Measurements from ENCODE around the gene KHNYN.

Gene KHNYN

GRCh38 chr14:24432259-24433131 lies 2.7 kb downstream of the KHNYN start:
- H4K20me1 ChIP-seq (ENCODE audit: insufficient read depth, low read length), result peaks cover 27% of the 10 kb centered on the region
- H3K4me3 ChIP-seq (ENCODE audit: low read depth in 1 of 2, low read length in 2 of 2), result no peak overlapping the region
- H3K27ac ChIP-seq (ENCODE audit: low read length), result no peak overlapping the region
- no peaks in the 10 kb centered on the region for H3K27me3 ChIP-seq (ENCODE audit: insufficient read depth, low read length, poor library complexity)
- ATAC-seq (ENCODE audit: insufficient read depth, low read depth) (no peak), DNase-seq (no peak)
- H2AFZ ChIP-seq (ENCODE audit: low read depth, low read length), result no peak overlapping the region
- H3K36me3 ChIP-seq (ENCODE audit: insufficient read depth, low read length), result peaks cover 62% of the 10 kb centered on the region
- no peak overlapping the region for H3K9ac ChIP-seq (ENCODE audit: low read depth, low read length)
- H3K9me3 ChIP-seq (ENCODE audit: insufficient read depth, low read length, severe bottlenecking), result no peaks in the 10 kb centered on the region
- TF ChIP-seq EZH2 (IDR thresholded peaks at IDR 0.05; ENCODE audit: borderline replicate concordance, low read depth, low read length, severe bottlenecking) (no peak), CTCF (IDR thresholded peaks at IDR 0.05; ENCODE audit: borderline replicate concordance, extremely low read depth, low read length, poor library complexity, severe bottlenecking) (no peak)
- peak overlapping the region; percentile 97; the same call in 1 of the 2 replicates for H3K4me2 ChIP-seq (ENCODE audit: insufficient read depth, low read length)
- H3K79me2 ChIP-seq (ENCODE audit: insufficient read depth, low read length), result peaks cover 28% of the 10 kb centered on the region
- peaks cover 49% of the 10 kb centered on the region for H3K4me1 ChIP-seq (ENCODE audit: insufficient read depth, low read length)

- TF ChIP-seq CTCF (IDR thresholded peaks at IDR 0.05; ENCODE audit: borderline replicate concordance, extremely low read depth, low read length, poor library complexity, severe bottlenecking) (no peak), EZH2 (IDR thresholded peaks at IDR 0.05; ENCODE audit: borderline replicate concordance, low read depth, low read length, severe bottlenecking) (no peak)
Measured at GRCh38 chr14:24434036-24434435, 4.3 kb downstream of the KHNYN start.

GRCh38 chr14:24434676-24435075 lies 4.9 kb downstream of the KHNYN start:
- H3K9ac ChIP-seq (ENCODE audit: low read depth, low read length), result no peak overlapping the region
- no peak for TF ChIP-seq EZH2 (IDR thresholded peaks at IDR 0.05; ENCODE audit: borderline replicate concordance, low read depth, low read length, severe bottlenecking)
- TF ChIP-seq CTCF (IDR thresholded peaks at IDR 0.05; ENCODE audit: borderline replicate concordance, extremely low read depth, low read length, poor library complexity, severe bottlenecking), result no peak
- H3K9me3 ChIP-seq (ENCODE audit: insufficient read depth, low read length, severe bottlenecking), result no peaks in the 10 kb centered on the region
- no peak overlapping the region for H3K4me3 ChIP-seq (ENCODE audit: low read depth in 1 of 2, low read length in 2 of 2)
- H3K27ac ChIP-seq (ENCODE audit: low read length), result no peak overlapping the region
- no peak overlapping the region for H2AFZ ChIP-seq (ENCODE audit: low read depth, low read length)
- H3K27me3 ChIP-seq (ENCODE audit: insufficient read depth, low read length, poor library complexity), result no peaks in the 10 kb centered on the region
- ATAC-seq (ENCODE audit: insufficient read depth, low read depth), result no peak
- no peak overlapping the region for H3K4me2 ChIP-seq (ENCODE audit: insufficient read depth, low read length)
- no peak for DNase-seq
- H3K36me3 ChIP-seq (ENCODE audit: insufficient read depth, low read length), result peaks cover 83% of the 10 kb centered on the region
- H3K4me1 ChIP-seq (ENCODE audit: insufficient read depth, low read length), result peaks cover 42% of the 10 kb centered on the region
- H4K20me1 ChIP-seq (ENCODE audit: insufficient read depth, low read length), result peaks cover 27% of the 10 kb centered on the region
- H3K79me2 ChIP-seq (ENCODE audit: insufficient read depth, low read length), result peaks cover 25% of the 10 kb centered on the region

More at GRCh38 chr14:24434036-24434435, 4.3 kb downstream of the KHNYN start:
- Histone ChIP-seq H4K20me1 (ENCODE audit: insufficient read depth, low read length) (peaks cover 27% of the 10 kb centered on the region), H3K9ac (ENCODE audit: low read depth, low read length) (no peak overlapping the region), H3K4me1 (ENCODE audit: insufficient read depth, low read length) (peaks cover 47% of the 10 kb centered on the region), H3K4me3 (ENCODE audit: low read depth in 1 of 2, low read length in 2 of 2) (no peak overlapping the region), H3K27ac (ENCODE audit: low read length) (no peak overlapping the region), H2AFZ (ENCODE audit: low read depth, low read length) (no peak overlapping the region), H3K4me2 (ENCODE audit: insufficient read depth, low read length) (no peak overlapping the region), H3K36me3 (ENCODE audit: insufficient read depth, low read length) (peaks cover 77% of the 10 kb centered on the region), H3K79me2 (ENCODE audit: insufficient read depth, low read length) (peaks cover 26% of the 10 kb centered on the region), H3K9me3 (ENCODE audit: insufficient read depth, low read length, severe bottlenecking) (no peaks in the 10 kb centered on the region), H3K27me3 (ENCODE audit: insufficient read depth, low read length, poor library complexity) (no peaks in the 10 kb centered on the region)
- DNase-seq (no peak), ATAC-seq (ENCODE audit: insufficient read depth, low read depth) (no peak)
